GM18508 (cell line): Measurements from ENCODE around the gene SERINC2.

Experiments
- ATAC-seq: cut with Tn5 transposase; IDR thresholded peaks from one replicate; pipeline ENCODE4 v1.9.1; 2021; ENCODE audit warnings: moderate number of reproducible peaks; ENCODE audit not compliant: insufficient read depth, unreplicated experiment

Gene SERINC2

DNA sequence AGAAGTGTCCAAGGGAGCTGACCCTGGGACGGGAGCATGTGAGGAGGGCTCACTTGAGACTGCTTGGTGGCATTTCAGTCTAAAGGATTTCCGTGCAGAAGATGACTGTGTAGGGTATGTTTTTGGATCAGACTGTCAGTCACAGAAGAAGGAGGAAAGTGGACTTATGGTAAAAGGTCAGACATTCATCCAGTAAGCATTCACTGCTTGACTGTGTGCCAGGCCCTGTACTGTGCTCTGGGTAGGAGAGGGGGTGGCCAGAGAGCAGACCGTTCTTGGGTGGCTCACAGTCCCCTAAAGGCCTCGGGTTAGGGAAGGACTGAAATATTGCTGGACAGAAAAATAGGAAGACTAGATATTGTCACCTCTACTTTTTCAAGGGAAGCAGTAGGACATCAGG, 2.1 kb upstream of the SERINC2 start:
- no peak for ATAC-seq

DNA sequence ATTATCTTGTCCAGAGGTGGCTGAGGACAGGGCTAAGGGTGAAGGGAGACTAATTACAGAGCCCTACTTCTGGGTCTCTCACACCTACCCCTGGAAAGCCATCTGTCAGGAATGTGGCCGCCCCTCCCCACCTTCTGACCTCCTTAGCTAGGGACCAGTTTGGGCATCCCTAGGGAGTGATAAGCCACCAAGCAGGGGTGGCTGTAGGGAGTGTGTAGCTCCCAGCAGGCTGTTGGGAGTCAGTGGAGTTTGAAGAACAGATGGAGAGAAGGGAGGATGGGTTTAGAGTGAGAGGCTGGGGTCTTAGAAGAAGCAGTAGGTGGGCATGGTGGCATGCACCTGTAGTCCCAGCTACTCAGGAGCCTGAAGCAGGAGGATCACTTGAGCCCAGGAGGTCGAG, 808 bp upstream of the SERINC2 start:
- ATAC-seq, result no peak

DNA sequence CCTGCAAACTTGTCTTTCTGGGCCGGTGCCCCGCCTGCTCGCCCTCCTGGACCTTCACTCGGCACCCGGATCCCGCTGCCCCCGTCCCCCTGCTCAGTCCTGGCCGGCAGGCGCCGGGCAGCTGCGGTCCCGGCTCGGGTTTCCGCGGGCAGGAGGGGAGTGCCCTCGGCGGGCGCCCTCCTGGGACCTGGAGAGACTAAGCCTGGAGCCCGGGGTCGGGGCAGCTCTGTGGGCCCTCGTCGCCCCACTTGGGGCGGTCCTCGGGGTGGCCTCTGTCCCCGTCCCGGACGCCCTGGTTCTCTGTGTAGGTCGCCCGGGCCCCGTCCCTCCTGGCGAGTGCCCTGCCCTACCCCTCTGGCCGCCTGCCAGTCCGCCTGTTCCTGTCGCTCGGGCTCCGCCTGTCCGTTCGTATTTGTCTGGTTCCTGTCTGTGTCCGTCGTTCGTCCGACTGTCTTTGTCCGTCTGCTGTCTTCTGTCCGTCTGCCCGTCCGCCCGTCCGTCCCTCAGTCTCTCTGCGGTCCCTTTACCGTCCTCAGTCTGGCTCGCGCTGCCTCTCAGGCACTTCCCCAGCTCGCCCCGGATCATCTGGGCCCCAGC, 490 bp downstream of the SERINC2 start:
- no peak for ATAC-seq

DNA sequence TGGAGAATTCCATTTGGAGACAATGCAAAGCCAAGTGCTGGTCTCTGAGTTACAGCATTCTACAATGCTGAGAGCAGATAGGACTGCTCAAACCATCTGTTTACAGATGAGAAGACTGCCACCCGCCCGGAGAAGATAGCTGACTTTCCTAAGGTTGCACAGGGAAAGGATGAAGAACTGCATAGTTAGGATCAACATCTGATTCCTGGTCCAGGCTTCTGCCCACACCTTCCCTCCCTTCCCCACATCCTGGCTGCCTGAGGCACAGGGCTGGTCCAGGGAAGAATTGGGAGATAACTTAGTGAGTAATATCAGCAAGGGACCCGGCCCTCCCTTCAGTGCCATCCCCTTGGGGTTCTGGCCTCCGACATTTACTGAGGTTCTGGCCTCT, 2.0 kb downstream of the SERINC2 start:
- no peak for ATAC-seq

DNA sequence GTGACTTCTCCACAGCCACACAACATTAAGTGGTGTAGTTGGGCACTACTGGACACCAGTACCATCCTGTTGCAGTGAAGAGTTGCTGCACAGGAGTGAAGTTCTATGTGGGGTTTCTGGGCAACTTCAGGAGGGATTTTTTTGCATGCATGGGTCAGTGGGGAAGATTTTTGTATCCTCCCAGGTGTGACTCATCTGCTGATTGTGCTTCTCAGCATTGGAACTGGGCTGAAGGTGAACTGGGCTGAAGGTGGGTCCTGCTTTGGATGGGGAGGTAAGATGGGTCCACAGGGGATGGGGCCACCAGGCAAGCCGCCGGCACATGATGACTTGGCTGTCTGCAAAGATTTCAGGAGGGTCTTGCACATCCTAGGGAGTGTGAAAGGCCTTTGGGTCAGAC, 2.6 kb downstream of the SERINC2 start:
- no peak for ATAC-seq

DNA sequence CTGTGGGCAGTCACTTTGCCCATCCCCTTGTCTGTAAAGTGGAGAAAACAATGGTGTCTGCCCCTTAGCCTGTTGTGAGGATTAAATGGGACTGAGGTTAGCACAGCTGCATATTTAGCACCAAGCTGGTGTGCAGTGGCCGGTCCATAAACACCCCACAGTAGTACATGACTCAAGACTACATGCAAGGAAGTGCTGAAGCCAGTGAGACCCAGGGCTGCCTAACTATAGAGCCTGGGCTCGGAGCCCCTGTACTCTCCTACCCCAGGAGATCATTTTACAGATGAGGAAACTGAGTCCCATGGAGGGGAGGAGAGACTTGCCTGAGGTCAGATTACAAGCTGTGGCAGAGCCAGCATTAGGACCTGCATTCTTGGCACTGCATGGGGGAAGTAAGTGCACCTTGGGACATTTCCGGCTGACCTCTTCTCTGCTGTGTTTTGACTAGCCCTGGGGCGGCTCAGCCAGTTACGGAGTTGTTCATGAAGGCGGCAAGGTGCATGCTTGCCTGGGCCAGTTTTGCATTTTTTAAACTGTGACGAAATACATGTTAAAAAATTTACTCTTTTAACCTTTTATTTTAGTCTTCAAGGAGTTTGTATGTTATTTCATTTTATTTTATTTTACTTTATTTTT, 3.2 kb downstream of the SERINC2 start:
- no peak for ATAC-seq

DNA sequence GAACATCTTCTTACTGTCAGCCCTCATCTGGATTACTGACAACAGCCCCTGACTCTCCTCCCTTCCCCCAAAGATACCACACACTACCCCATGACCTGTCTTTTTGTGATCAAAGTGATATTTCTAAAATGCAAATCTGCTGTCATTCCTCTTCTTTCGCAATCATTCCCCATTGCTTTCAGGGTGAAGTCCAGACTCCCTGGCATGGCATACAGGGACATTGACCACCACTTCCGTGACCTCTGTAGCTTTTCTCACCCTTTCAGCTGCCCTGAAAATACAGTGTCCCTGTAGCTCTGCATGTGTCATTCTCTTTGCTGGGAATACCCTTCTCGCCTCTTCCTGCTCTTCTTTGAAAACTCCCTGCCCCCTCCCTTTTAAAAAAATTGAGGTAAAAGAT, 4.1 kb downstream of the SERINC2 start:
- ATAC-seq, result no peak

DNA sequence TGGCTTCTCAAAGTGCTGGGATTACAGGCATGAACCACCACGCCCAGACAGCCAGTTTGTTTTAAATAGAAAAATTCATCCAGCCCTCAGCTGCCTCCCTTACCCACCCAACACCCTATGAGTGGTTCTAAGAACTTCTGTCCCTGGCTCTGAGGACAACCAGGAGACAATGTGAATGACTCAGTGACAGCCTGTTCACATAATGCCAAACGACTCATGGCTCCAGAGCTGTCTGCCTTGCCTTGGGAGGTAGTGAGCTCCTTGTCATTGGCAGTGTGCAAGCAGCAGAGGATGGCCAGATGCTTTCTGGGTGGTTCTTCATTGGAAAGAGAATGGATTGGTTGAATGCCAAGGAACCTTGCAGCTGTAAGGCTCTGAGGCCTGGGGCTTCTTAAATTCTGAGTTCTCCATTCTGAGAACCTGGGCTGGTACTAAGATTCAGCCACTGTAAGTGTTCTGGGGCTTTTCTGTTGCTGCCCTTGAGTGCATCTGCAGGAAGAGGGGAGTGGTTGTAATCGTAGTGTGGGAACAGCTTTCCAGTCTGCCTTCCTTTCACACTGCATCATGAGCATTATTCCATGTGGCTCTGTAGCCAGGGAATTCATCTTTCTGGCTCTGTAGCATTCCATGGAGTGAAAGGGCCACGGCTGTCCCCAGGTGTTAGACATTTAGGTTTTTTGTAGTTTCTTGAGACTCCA, 5.8 kb downstream of the SERINC2 start:
- no peak for ATAC-seq

DNA sequence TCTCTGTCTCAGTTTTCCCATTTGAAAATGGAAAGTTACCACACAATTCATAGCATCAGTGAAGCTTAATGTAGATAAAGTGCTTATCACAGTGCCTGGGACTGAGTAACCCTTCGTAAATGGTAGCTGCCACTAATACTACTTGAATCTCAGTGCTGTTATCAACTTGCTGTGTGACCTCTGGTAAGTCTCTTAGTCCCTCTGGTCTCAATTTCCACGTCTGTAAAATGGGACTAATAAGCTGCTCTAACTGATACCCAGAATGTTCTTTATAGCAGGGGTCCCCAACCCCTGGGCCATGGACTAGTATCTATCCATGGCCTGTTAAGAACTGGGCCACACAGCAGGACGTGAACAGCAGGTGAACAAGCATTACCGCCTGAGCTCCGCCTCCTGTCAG, 7.7 kb downstream of the SERINC2 start:
- ATAC-seq, result no peak

DNA sequence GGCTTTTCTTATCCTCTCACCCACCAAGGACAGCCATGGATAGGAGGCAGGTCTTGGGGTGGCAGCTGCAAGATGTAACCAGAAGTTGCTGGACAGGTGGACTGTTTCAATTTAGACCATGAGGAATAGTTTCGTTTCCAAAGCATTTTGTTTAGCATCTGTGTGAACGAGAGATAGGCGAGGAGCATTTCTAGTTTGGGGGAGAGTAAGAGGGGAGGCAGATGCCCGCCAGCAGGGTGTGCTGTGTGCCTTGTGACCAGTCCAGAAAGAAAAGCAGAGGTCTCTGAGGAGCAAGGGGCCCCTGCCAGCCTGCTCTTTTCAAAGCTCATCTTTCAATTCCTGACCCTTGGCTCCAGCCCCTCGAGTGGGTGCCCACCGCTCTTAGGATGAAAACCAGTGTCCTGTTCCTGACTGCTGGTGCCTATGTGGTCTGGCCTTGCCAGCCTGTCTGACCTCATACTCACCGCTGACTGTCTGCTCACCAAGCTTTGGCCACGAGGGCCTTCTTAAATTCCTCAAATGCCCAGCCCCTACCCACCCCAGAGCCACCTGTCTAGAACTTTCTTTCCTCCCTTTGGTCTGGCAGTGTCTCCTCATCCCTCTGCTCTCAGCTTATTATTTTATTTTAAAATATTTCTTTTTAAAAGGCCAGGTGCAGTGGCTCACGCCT, 8.5 kb downstream of the SERINC2 start:
- ATAC-seq, result no peak

DNA sequence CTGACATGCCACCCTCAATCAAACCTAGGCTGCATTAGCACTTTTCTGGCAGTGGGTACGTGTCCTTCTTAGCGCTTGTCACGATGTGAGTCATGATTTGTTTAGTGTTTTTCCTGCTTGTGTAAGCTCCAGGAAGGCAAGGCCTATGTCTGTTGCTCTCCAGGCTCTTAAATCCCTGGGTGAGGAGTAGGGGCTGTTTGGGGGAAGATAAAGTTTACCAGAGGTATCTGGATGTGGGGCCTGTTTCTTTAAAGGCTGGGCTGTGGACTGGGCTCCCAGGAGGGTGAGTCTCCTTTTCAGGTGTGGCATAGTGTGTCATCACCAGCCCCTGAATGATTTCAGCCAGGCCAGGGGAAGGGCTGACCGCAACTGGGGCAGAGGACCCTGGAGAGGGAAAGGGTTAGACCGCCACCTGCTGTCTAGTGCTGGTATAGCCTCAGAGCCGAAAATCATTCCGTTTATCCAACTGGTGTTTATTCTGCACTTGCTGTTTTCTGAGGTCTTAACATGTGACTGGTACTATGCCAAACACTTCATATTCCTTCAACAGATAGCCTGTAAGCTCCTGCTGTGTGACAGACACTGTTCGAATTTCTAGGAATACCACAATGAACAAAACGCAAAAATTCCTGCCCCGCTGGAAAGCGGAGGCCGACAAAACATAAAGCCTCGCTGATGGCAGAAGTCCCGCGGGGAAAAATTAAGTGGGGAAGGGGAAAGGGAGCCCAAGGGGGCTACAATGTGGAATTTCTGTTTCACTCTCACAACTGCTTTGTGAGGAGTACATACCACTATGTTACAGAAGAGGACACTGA, 9.7 kb downstream of the SERINC2 start:
- no peak for ATAC-seq

DNA sequence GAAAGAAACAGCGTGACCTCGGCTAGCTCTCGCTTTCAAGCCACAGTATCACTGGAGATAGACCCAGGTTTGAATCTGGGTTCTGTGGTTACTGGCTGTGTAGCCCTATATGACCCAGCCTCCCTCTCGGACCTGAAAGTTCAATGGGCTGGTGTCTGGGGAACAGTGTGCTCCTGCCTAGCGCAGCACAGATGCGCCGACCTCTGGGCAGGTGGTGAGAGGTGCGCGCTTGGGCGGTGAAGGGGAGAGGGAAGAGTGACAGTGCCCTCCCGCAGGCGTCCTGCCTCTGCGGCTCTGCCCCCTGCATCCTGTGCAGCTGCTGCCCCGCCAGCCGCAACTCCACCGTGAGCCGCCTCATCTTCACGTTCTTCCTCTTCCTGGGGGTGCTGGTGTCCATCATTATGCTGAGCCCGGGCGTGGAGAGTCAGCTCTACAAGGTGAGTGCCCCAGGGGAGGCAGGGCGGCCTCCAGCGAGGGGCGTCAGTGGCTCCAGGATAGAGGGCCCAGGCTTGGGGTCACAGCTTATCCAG, 10.5 kb downstream of the SERINC2 start:
- peak; percentile 54 for ATAC-seq

DNA sequence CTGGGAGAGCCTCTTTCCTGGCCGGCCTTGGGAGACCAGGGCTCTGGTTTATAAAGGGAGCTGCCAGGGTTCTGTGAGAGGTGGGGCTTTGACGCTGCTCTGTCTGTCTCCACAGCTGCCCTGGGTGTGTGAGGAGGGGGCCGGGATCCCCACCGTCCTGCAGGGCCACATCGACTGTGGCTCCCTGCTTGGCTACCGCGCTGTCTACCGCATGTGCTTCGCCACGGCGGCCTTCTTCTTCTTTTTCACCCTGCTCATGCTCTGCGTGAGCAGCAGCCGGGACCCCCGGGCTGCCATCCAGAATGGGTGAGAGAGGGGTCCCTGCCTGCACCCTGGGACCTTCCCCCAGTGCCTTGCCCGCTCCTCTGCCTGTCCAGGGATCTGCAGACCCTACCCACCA, 11.6 kb downstream of the SERINC2 start:
- ATAC-seq, result no peak

DNA sequence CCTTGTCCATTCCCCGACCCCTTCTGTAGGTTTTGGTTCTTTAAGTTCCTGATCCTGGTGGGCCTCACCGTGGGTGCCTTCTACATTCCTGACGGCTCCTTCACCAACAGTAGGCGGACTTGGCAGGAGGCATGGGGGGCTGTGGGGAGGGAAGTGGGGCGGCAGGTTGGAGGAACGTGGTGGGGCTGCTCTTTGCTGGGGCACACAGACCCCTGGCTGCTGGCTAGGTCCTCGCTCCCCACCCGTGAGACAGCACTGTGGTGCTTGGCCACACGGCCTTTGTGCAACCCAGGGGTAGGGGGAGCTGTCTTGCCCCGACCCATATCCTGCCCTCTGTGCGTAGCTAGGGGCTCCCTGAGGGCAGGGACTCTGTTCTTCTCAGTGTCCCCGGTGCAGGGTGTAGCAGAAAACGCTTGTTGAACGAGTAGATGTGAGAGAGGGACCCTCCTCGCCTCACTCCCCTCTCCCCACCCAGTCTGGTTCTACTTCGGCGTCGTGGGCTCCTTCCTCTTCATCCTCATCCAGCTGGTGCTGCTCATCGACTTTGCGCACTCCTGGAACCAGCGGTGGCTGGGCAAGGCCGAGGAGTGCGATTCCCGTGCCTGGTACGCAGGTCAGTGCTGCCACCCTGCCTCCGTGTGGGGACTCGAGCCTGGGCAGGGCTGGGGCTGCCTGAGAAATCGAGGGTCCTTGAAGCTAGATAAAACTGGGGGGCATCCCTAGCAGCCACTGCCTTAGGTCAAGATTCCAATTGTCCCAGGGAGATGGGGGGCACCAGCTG, 12.5 kb downstream of the SERINC2 start:
- ATAC-seq, result no peak

DNA sequence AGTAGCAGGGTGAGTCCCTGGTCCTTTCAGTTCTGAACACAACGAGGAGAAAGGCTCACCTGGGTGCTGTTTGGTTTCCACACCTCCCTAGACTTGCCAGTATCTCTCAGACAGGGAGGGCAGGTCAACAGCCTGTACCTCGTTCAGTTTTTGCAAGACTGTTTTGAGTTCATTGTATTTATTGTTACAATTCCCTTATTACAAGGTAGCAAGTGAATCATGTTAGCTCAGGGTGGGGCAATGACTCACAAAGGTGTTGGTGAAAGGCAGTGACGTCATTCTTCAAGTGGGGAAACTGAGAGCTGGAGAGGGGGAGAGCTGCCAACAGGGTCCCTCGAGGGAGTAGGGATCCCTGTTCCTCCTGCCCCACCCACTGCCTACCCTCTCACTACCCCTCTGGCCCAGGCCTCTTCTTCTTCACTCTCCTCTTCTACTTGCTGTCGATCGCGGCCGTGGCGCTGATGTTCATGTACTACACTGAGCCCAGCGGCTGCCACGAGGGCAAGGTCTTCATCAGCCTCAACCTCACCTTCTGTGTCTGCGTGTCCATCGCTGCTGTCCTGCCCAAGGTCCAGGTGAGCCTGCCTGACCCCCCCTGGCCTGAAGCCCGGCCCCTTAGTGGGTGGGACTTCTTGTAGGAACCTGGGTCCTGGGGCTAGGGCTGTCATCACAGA, 13.4 kb downstream of the SERINC2 start:
- no peak for ATAC-seq

DNA sequence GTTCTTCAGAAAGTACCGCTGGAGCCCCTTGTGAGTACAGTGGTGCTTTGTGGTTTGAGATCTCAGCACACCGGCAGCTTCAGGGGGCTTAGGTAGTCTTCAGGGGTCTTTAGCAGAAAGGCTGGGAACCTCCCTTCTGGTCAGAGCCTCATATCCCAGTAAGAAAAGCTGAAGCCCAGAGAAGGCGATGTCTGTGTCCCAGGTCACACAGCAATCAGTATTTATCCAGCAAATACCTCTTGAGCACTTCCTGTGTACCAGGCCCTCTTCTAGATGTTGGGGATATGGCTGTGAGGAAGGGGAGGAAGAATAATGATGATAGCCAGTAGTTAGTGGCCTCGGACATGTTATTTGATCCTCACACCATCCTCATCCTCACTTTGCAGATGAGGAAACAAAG, 14.3 kb downstream of the SERINC2 start:
- no peak for ATAC-seq

DNA sequence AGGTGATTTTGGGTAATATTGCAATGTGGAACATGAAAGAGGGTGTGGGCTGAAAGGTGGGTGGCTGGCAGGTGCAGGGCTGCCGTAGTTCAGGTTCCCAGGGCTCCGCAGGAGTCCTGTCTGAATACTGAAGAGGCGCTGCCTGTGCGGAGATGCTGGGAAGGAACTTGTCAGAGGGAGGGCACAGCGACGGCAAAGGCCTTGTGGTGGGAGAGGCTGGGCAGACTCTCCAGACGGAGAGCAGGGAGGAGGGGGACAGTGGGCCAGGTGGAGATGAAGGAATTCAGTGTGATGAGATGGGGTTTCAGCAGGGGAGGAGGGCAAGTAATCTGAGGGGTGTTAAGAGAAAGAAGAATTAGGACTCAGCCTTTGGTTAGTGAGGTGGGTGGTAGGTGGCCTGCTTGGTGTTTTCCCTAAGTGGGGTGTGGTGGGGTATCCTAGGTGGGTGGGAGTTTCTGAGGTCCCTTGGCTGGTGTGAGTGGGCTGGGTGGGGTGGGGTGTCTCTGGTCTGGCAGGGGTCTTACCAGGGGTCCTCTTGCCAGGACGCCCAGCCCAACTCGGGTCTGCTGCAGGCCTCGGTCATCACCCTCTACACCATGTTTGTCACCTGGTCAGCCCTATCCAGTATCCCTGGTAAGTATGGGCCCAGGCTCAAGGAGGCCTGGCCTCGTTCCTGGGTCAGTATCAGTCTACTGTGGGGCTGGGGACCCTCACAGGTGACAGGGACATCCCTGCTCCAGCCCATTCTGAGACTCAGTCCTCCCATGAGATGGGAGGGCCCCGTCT, 15.6 kb downstream of the SERINC2 start:
- no peak for ATAC-seq

DNA sequence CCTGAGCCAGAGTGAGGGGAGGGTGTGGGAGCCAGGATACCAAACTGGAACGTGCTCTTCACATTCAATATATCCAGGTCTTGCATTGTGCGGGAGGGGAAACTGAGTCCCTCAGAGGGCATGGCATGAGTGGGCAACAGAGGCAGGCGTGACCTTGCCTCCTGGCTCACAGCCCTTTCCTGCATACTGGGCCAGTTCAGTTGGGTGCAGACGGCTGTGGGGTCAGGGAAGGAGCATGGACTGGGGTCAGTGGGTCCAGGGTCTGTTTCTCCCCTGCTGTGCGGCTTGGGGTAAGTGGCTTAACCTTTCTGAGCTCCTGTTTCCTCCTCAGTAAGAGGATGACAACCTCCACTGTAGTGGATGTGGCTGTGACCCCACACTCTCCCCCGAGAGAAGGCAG, 16.6 kb downstream of the SERINC2 start:
- no peak for ATAC-seq
